Measurements from ENCODE around the gene SLC6A19. TPM values are rescaled to one million over a fixed set of nuclear protein-coding genes. Genes with fewer than 3 reads are reported as not detected.

Gene SLC6A19
- total and polyA plus RNA-seq, 12 donors: 0.11 TPM; not detected in 11

- no peak for TF ChIP-seq CTCF (IDR thresholded peaks at IDR 0.05)
- Histone ChIP-seq H3K36me3 (no peaks in the 10 kb centered on the region), H3K4me1 (peaks cover 0 to 9% (median 0%) of the 10 kb centered on the region in 9 donors), H3K4me3 (no peak overlapping the region), H3K9me3 (no peaks in the 10 kb centered on the region), H3K27me3 (peaks cover 0 to 44% (median 34%) of the 10 kb centered on the region in 7 donors), H3K27ac (no peak overlapping the region)
- ATAC-seq (no peak), DNase-seq (peak in 1 of 2 donors; percentile 4)
- 87 to 90% methylated on average over 10 of the region's 10 CpGs for WGBS, 2 donors
- intact Hi-C loops (cut with DNase I): no loop called here
Observed at GRCh38 chr5:1189269-1189668, 12.1 kb upstream of the SLC6A19 start.

- H3K27ac ChIP-seq: no peak overlapping the region
- no peak for TF ChIP-seq CTCF (IDR thresholded peaks at IDR 0.05)
- peaks cover 0 to 45% (median 37%) of the 10 kb centered on the region in 7 donors for H3K27me3 ChIP-seq
- peaks cover 0 to 8% (median 0%) of the 10 kb centered on the region in 9 donors for H3K4me1 ChIP-seq
- no peak overlapping the region for H3K4me3 ChIP-seq
- WGBS, 2 donors: 66 to 72% methylated on average over 12 of the region's 12 CpGs
- H3K36me3 ChIP-seq: no peaks in the 10 kb centered on the region
- ATAC-seq: no peak
- H3K9me3 ChIP-seq: no peaks in the 10 kb centered on the region
- DNase-seq: no peak
- intact Hi-C loops (cut with DNase I): no loop called here
Observed at GRCh38 chr5:1190278-1190677, 11.1 kb upstream of the SLC6A19 start.

- Histone ChIP-seq H3K9me3 (no peaks in the 10 kb centered on the region), H3K36me3 (no peaks in the 10 kb centered on the region), H3K27me3 (peaks cover 0 to 45% (median 37%) of the 10 kb centered on the region in 7 donors), H3K4me1 (peaks cover 0 to 3% (median 0%) of the 10 kb centered on the region in 9 donors), H3K27ac (no peak overlapping the region), H3K4me3 (no peak overlapping the region)
- DNase-seq (peak in 1 of 2 donors; percentile 4), ATAC-seq (no peak)
- intact Hi-C loops (cut with DNase I): no loop called here
- 21 to 45% methylated on average over 6 of the region's 6 CpGs for WGBS, 2 donors
- no peak for TF ChIP-seq CTCF (IDR thresholded peaks at IDR 0.05)
Observed at GRCh38 chr5:1190837-1191239, 10.6 kb upstream of the SLC6A19 start.

- Histone ChIP-seq H3K9me3 (no peaks in the 10 kb centered on the region), H3K4me3 (no peak overlapping the region), H3K27me3 (peaks cover 0 to 49% (median 36%) of the 10 kb centered on the region in 7 donors), H3K4me1 (no peaks in the 10 kb centered on the region), H3K36me3 (no peaks in the 10 kb centered on the region), H3K27ac (no peak overlapping the region)
- TF ChIP-seq CTCF (IDR thresholded peaks at IDR 0.05): no peak
- WGBS, 2 donors: 62 to 66% methylated on average over 18 of the region's 18 CpGs
- intact Hi-C loops (cut with DNase I): no loop called here
- ATAC-seq: no peak
- no peak for DNase-seq
Observed at GRCh38 chr5:1192971-1193590, 8.3 kb upstream of the SLC6A19 start.
